Endothelial cell of umbilical vein (primary cell): Measurements from ENCODE around the gene ACBD5. TPM values are rescaled to one million over a fixed set of nuclear protein-coding genes. Genes with fewer than 3 reads are reported as not detected.

Experiments used
- BruUV-seq: library from RNA; stranded (reverse); fragments of 400-500 nt; replicated peaks from 2 replicates; lab custom pipeline; 2021; lab: Mats Ljungman, UMichigan
- CTCF ChIA-PET: fragments of 300-600, 350-600 bp; sonication (Branson Sonifier 250); formaldehyde crosslinking; loops from one replicate; lab custom pipeline; 2021; ENCODE audit warnings: antibody characterized with exemption, inconsistent platforms; lab: Charles Lee
- POLR2A ChIA-PET: fragments of 300-600, 350-600 bp; sonication (Branson Sonifier 250); formaldehyde crosslinking; loops from one replicate; lab custom pipeline; 2021; ENCODE audit warnings: antibody characterized with exemption, inconsistent platforms; lab: Charles Lee
- DNase-seq: peaks from one replicate; pipeline ENCODE4 v3.0.0-alpha.2; 2011; ENCODE audit warnings: low read depth, low spot score
- FAIRE-seq: peaks from 2 replicates; lab custom pipeline; 2011; peaks lifted over from hg19 to GRCh38; lab: Jason Lieb, UNC
- H2AFZ ChIP-seq: 2 replicates; pipeline ENCODE4 v1.6.0; 2012; ENCODE audit warnings: low read depth, low read length, control low read depth, inconsistent platforms
- H3K27ac ChIP-seq: 2 replicates; pipeline ENCODE4 v1.5.1; 2011; ENCODE audit warnings: low read depth, mild to moderate bottlenecking, control low read depth, low read length, moderate library complexity; ENCODE audit not compliant: insufficient read depth
- H3K27me3 ChIP-seq, 2 experiments: 2 replicates each; pipeline versions ENCODE4 v1.6.0 to v1.6.1; 2011; ENCODE audit warnings: low read length in 2 of 2, mixed read lengths in 1 of 2; ENCODE audit not compliant: control insufficient read depth in 2 of 2, insufficient read depth in 2 of 2
- H3K36me3 ChIP-seq, 2 experiments: 2 replicates in 1 of 2; 3 replicates in 1 of 2; pipeline ENCODE4 v1.5.1; 2011; ENCODE audit warnings: low read length in 2 of 2, mild to moderate bottlenecking in 1 of 2, moderate library complexity in 1 of 2; ENCODE audit not compliant: control insufficient read depth in 2 of 2, insufficient read depth in 2 of 2; ENCODE audit errors: extremely low read depth in 1 of 2
- H3K4me1 ChIP-seq: 3 replicates; pipeline ENCODE4 v1.5.1; 2011; ENCODE audit warnings: mild to moderate bottlenecking, low read length; ENCODE audit not compliant: control insufficient read depth, insufficient read depth; ENCODE audit errors: extremely low read depth
- H3K4me2 ChIP-seq: 2 replicates; pipeline ENCODE4 v1.6.1; 2011; ENCODE audit warnings: low read length, control low read depth, mixed read lengths; ENCODE audit not compliant: insufficient read depth
- H3K4me3 ChIP-seq, 3 experiments: fragments of 200-600 bp in 1 of 3; sonication (generic), shearing (Covaris generic) in 1 of 3; replicated peaks in 1 of 3; 2 replicates each; pipeline ENCODE4 v1.5.1; 2011 to 2016; ENCODE audit warnings: control low read depth in 3 of 3, low read length in 3 of 3, mild to moderate bottlenecking in 2 of 3, inconsistent platforms in 1 of 3, low read depth in 1 of 3, moderate library complexity in 1 of 3; ENCODE audit not compliant: insufficient read depth in 1 of 3
- H3K79me2 ChIP-seq: 2 replicates; pipeline ENCODE4 v1.6.0; 2012; ENCODE audit warnings: low read length, inconsistent platforms; ENCODE audit not compliant: control insufficient read depth, insufficient read depth
- H3K9ac ChIP-seq: replicated peaks from 2 replicates; pipeline ENCODE3; 2011; ENCODE audit warnings: low read length, control low read depth; ENCODE audit not compliant: insufficient read depth; ENCODE audit errors: extremely low read depth
- H3K9me1 ChIP-seq: replicated peaks from 3 replicates; pipeline ENCODE4 v1.6.0; 2011; ENCODE audit warnings: mild to moderate bottlenecking, low read length; ENCODE audit not compliant: control insufficient read depth, insufficient read depth; ENCODE audit errors: extremely low read depth
- H3K9me3 ChIP-seq: replicated peaks from 2 replicates; pipeline ENCODE4 v1.5.1; 2012; ENCODE audit warnings: low read length, inconsistent platforms; ENCODE audit not compliant: control insufficient read depth, insufficient read depth
- H4K20me1 ChIP-seq: replicated peaks from 2 replicates; pipeline ENCODE3; 2011; ENCODE audit warnings: mild to moderate bottlenecking, low read length; ENCODE audit not compliant: control insufficient read depth, insufficient read depth; ENCODE audit errors: extremely low read depth
- CTCF ChIP-seq, 2 donors: IDR thresholded peaks; 1 replicate in 1 of 2; 2 replicates in 1 of 2; pipeline ENCODE4 v1.5.1; 2011; ENCODE audit warnings: low read length in 2 of 2, mild to moderate bottlenecking in 2 of 2, moderate library complexity in 2 of 2, control low read depth in 1 of 2, inconsistent platforms in 1 of 2, low read depth in 1 of 2; ENCODE audit not compliant: insufficient read depth in 1 of 2; ENCODE audit errors: extremely low read depth in 1 of 2
- EZH2 ChIP-seq: IDR thresholded peaks from 2 replicates; pipeline ENCODE4 v1.6.1; 2012; ENCODE audit warnings: borderline replicate concordance, low read depth, mild to moderate bottlenecking, moderate library complexity, low read length, inconsistent platforms; ENCODE audit not compliant: severe bottlenecking
- FOS ChIP-seq: IDR thresholded peaks from 2 replicates; pipeline ENCODE4 v1.6.1; 2011; ENCODE audit warnings: mild to moderate bottlenecking, low read length, moderate library complexity, borderline replicate concordance; ENCODE audit not compliant: insufficient read depth
- GATA2 ChIP-seq: IDR thresholded peaks from 2 replicates; pipeline ENCODE4 v1.7.0; 2011; ENCODE audit warnings: low read depth, mild to moderate bottlenecking, moderate library complexity, mixed read lengths, low read length; ENCODE audit not compliant: insufficient read length, insufficient read depth
- JUN ChIP-seq: IDR thresholded peaks from 2 replicates; pipeline ENCODE4 v1.6.1; 2011; ENCODE audit warnings: borderline replicate concordance, low read depth; ENCODE audit not compliant: insufficient read length, insufficient read depth
- MAX ChIP-seq: IDR thresholded peaks from 2 replicates; pipeline ENCODE4 v1.6.1; 2011; ENCODE audit not compliant: insufficient read depth, insufficient read length
- MYC ChIP-seq: IDR thresholded peaks from one replicate; pipeline ENCODE4 v1.6.1; 2011; ENCODE audit warnings: mild to moderate bottlenecking, low read depth, low read length
- POLR2A ChIP-seq: IDR thresholded peaks from 2 replicates; pipeline ENCODE4 v1.6.1; 2012; ENCODE audit warnings: low read depth, mild to moderate bottlenecking, control low read depth, low read length
- POLR2AphosphoS5 ChIP-seq: IDR thresholded peaks from 2 replicates; pipeline ENCODE4 v1.6.1; 2012; ENCODE audit warnings: low read depth, mild to moderate bottlenecking, control low read depth, low read length, moderate library complexity; ENCODE audit not compliant: insufficient read depth
- dilution Hi-C: fragments of 300-500 bp; cut with MboI; formaldehyde crosslinking; loops from one replicate; pipeline ENCODE4 v1.15.0; 2019; ENCODE audit warnings: low sequenced_read_pairs; ENCODE audit not compliant: extremely low pct_ligation_motif_present
- intact Hi-C: fragments of 100-400 bp; cut with micrococcal nuclease; formaldehyde crosslinking; loops from one replicate; pipeline ENCODE4 v1.10.0; 2022
- polyA plus RNA-seq, 4 experiments: library from polyadenylated mRNA; depleted of rRNA in 3 of 4; stranded (reverse) in 3 of 4; unstranded in 1 of 4; fragments of >200 nt; gene quantifications; 2 replicates each; pipeline versions ENCODE4 v1.2.1 to v1.2.3, GENCODE V29; 2011 to 2012; ENCODE audit warnings: missing spikeins in 1 of 4
- total RNA-seq: library from RNA; stranded (reverse); gene quantifications from 2 replicates; pipeline ENCODE4 v1.2.3, GENCODE V29; 2021

ACBD5 gene
- total and polyA plus RNA-seq, 2 donors (not counting 3 experiments of a cell fraction or from before 2014, with no cell fraction given): 6.6 to 21.5 TPM

- Histone ChIP-seq H2AFZ (no peak overlapping the region), H3K9me3 (no peaks in the 10 kb centered on the region), H3K27ac (no peak overlapping the region), H3K4me2 (no peak overlapping the region), H3K27me3 (no peaks in the 10 kb centered on the region), H3K4me3 (no peak overlapping the region), H4K20me1 (no peaks in the 10 kb centered on the region), H3K9me1 (no peaks in the 10 kb centered on the region), H3K4me1 (no peaks in the 10 kb centered on the region), H3K36me3 (peaks cover 0 to 8% of the 10 kb centered on the region in 2 experiments), H3K79me2 (no peaks in the 10 kb centered on the region), H3K9ac (no peak overlapping the region)
- intact Hi-C loops: no loop called here
- no TSS peak for BruUV-seq
- DNase-seq (no peak), FAIRE-seq (no peak)
- dilution Hi-C loops: no loop called here
- TF ChIP-seq FOS: no peak
- TF ChIP-seq MAX: no peak
- TF ChIP-seq JUN: no peak
- no peak for TF ChIP-seq POLR2A
- no peak for TF ChIP-seq MYC
- TF ChIP-seq CTCF (IDR thresholded peaks at IDR 0.05; ENCODE audit: extremely low read depth in 1 of 2, insufficient read depth in 1 of 2, low read depth in 1 of 2, low read length in 2 of 2): no peak
- TF ChIP-seq GATA2: no peak
- no peak for TF ChIP-seq EZH2
- TF ChIP-seq POLR2AphosphoS5: no peak
- ChIA-PET CTCF (interaction anchor here (0.9 kb wide), 1 partner anchor 36 kb away, joined by 3 read pairs; no protein-coding TSS in a partner anchor), POLR2A (no interaction called here)
These were observed 52.3 kb downstream of the ACBD5 start for GRCh38 chr10:27188259-27188658.
